ENCODE results near the gene KRTAP15-1.

The KRTAP15-1 gene, protein sequence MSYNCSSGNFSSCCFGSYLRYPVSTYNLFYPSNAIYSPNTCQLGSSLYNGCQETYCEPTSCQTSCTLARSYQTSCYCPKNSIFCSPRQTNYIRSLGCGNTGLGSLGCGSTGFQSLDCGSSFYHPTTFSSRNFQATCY

GRCh38 chr21:30439975-30440374 is at the start of gene KRTAP15-1:
KRTAP15-1 (plus strand) TSS chr21:30440275; CDS start chr21:30440328, 53 bp downstream.
- Histone ChIP-seq H3K4me3 (ENCODE audit: low read length) (no peak within 1 kb of the TSS), H3K9ac (ENCODE audit: low read length) (no peak within 1 kb of the TSS), H3K36me3 (ENCODE audit: control insufficient read depth, insufficient read depth, low read length) (no peaks in the 10 kb centered on the region), H3K27me3 (ENCODE audit: control insufficient read depth, insufficient read depth, low read length) (no peaks in the 10 kb centered on the region), H3K4me1 (ENCODE audit: control insufficient read depth, insufficient read depth, low read length) (no peaks in the 10 kb centered on the region), H3K9me3 (ENCODE audit: control insufficient read depth, low read length) (no peaks in the 10 kb centered on the region)

DNA sequence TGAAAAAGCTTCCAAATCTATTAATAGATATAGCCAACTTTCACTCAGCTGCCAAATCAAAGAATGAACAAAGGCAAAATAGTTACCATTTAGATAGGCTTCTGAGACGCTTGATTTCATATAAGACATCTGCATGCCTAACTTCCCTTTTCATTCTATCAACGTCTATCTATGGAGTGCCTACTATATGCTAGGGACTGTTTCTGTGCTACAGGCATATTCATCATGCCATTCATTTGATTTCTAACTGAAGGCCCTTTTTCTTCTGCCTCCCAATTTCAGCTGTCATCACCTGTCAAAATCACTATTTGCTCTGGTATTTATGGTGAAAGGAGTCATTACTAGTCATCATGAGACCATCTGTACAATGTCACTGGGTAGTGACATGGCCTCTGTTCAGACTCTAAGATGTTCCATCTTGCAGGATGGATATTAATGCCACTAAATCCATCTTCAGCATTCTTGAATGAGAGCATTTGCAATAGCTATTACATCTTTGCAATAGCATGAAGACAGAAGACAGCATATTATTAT is 48.5 kb upstream of the KRTAP15-1 start:
- no peaks in the 10 kb centered on the region for H3K27me3 ChIP-seq (ENCODE audit: control insufficient read depth, insufficient read depth, low read length)
- H3K9me3 ChIP-seq (ENCODE audit: control insufficient read depth, low read length), result no peaks in the 10 kb centered on the region
- no peaks in the 10 kb centered on the region for H3K36me3 ChIP-seq (ENCODE audit: control insufficient read depth, insufficient read depth, low read length)
- H3K4me3 ChIP-seq (ENCODE audit: low read length), result no peak overlapping the region
- no peaks in the 10 kb centered on the region for H3K4me1 ChIP-seq (ENCODE audit: control insufficient read depth, insufficient read depth, low read length)
- no peak overlapping the region for H3K9ac ChIP-seq (ENCODE audit: low read length)

- Histone ChIP-seq H3K9ac (ENCODE audit: low read length) (no peak within 1 kb of the TSS), H3K4me3 (ENCODE audit: low read length) (no peak within 1 kb of the TSS), H3K27me3 (ENCODE audit: control insufficient read depth, insufficient read depth, low read length) (no peaks in the 10 kb centered on the region), H3K9me3 (ENCODE audit: control insufficient read depth, low read length) (no peaks in the 10 kb centered on the region), H3K4me1 (ENCODE audit: control insufficient read depth, insufficient read depth, low read length) (no peaks in the 10 kb centered on the region), H3K36me3 (ENCODE audit: control insufficient read depth, insufficient read depth, low read length) (no peaks in the 10 kb centered on the region)
Observed at GRCh38 chr21:30395731-30396130, 44.3 kb upstream of the KRTAP15-1 start, which contains the start of gene KRTAP13-1. KRTAP13-1 (plus strand) TSS chr21:30396031; CDS start chr21:30396087, 56 bp downstream.

GRCh38 chr21:30408782-30409494 is 31.1 kb upstream of the KRTAP15-1 start:
- Histone ChIP-seq H3K36me3 (ENCODE audit: control insufficient read depth, insufficient read depth, low read length) (no peaks in the 10 kb centered on the region), H3K9ac (ENCODE audit: low read length) (no peak overlapping the region), H3K9me3 (ENCODE audit: control insufficient read depth, low read length) (no peaks in the 10 kb centered on the region), H3K4me3 (ENCODE audit: low read length) (no peak overlapping the region), H3K4me1 (ENCODE audit: control insufficient read depth, insufficient read depth, low read length) (no peaks in the 10 kb centered on the region), H3K27me3 (ENCODE audit: control insufficient read depth, insufficient read depth, low read length) (no peaks in the 10 kb centered on the region)

DNA sequence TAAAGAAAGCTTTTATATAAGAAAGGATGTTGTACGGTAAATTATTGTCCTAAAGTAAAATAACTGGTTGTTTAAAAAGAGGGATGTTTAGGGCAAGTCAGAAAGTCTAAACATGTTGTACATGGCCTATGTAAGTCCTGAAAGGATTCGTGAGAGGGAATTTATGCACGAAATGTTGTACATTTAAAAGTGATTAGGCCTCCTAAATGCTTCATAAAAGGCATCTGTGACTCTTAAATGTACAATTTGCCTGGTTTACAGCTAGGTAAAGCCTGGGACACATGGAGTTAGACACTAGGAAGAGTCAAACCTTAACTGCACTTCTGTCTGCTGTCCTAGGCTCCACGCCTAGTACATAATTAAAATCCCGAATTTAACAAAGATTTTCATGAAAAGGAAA is 24.1 kb upstream of the KRTAP15-1 start:
- H3K4me3 ChIP-seq (ENCODE audit: low read length), result no peak overlapping the region
- no peak overlapping the region for H3K9ac ChIP-seq (ENCODE audit: low read length)

DNA sequence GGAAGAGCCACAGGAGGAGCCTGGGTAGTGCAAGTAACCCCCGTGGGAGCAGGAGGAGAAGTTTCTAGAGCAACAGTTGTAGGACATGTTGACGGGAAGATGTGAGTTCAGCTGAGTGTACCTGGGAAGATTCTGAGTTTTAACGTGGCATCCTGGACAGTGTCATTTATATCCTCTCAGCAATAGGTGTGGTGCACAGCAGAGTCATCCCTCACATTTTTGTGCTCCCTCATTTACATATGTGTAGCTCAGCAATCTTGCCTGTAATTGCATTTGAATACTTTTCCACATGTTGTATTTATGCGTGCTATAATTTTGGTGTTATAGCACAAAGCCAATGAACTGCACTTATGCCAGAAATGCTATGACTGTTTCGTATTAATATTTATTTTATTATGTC is 14.2 kb upstream of the KRTAP15-1 start, which contains the start of gene KRTAP13-3:
Gene KRTAP13-3 (minus strand): TSS at position 101 of the 400 bp plus-strand sequence. CDS start 14 bp downstream, at position 87.
- no peaks in the 10 kb centered on the region for H3K9me3 ChIP-seq (ENCODE audit: control insufficient read depth, low read length)
- H3K27me3 ChIP-seq (ENCODE audit: control insufficient read depth, insufficient read depth, low read length), result no peaks in the 10 kb centered on the region
- no peak within 1 kb of the TSS for H3K4me3 ChIP-seq (ENCODE audit: low read length)
- no peaks in the 10 kb centered on the region for H3K36me3 ChIP-seq (ENCODE audit: control insufficient read depth, insufficient read depth, low read length)
- H3K9ac ChIP-seq (ENCODE audit: low read length), result no peak within 1 kb of the TSS
- no peaks in the 10 kb centered on the region for H3K4me1 ChIP-seq (ENCODE audit: control insufficient read depth, insufficient read depth, low read length)

More for the DNA sequence above, 24.1 kb upstream of the KRTAP15-1 start:
- Histone ChIP-seq H3K36me3 (ENCODE audit: control insufficient read depth, insufficient read depth, low read length) (no peaks in the 10 kb centered on the region), H3K9me3 (ENCODE audit: control insufficient read depth, low read length) (no peaks in the 10 kb centered on the region), H3K4me1 (ENCODE audit: control insufficient read depth, insufficient read depth, low read length) (no peaks in the 10 kb centered on the region), H3K27me3 (ENCODE audit: control insufficient read depth, insufficient read depth, low read length) (no peaks in the 10 kb centered on the region)

DNA sequence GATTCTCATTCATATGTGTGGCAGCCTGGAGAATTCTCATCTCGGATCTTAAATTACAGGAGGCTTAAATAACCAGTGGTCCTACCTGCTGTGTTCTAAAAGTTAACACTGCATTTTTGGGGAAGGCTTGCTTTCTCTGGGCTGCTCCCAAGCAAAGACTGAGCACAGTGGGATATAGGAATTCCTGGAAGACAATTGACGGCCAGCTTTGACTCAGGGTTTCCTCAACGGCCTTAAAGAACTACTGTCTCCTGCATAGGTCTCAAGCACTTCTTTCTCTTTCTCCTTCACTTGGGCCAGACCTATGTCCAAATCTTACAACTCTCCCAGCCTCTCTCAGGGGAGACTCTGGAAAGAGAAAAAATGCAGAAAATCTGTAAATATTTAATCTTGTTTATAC is 13.3 kb upstream of the KRTAP15-1 start:
- Histone ChIP-seq H3K36me3 (ENCODE audit: control insufficient read depth, insufficient read depth, low read length) (no peaks in the 10 kb centered on the region), H3K4me3 (ENCODE audit: low read length) (no peak overlapping the region), H3K4me1 (ENCODE audit: control insufficient read depth, insufficient read depth, low read length) (no peaks in the 10 kb centered on the region), H3K9me3 (ENCODE audit: control insufficient read depth, low read length) (no peaks in the 10 kb centered on the region), H3K27me3 (ENCODE audit: control insufficient read depth, insufficient read depth, low read length) (no peaks in the 10 kb centered on the region), H3K9ac (ENCODE audit: low read length) (no peak overlapping the region)

DNA sequence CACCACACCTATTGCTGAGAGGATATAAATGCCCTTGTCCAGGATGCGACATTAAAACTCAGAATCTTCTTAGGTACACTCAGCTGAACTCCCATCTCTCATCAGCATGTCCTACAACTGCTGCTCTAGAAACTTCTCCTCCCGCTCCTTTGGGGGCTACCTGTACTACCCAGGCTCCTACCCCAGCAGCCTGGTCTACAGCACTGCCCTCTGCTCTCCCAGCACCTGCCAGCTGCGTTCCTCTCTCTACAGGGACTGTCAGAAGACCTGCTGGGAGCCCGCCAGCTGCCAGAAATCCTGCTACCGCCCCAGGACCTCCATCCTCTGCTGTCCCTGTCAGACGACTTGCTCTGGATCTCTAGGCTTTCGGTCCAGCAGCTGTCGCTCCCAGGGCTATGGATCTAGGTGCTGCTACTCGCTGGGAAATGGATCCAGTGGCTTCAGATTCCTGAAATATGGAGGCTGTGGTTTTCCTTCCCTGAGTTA is 9.9 kb upstream of the KRTAP15-1 start, which contains the start of gene KRTAP13-4:
Gene KRTAP13-4 (plus strand): TSS at position 51 of the 486 bp plus-strand sequence. CDS start 56 bp downstream, at position 107.
- H3K36me3 ChIP-seq (ENCODE audit: control insufficient read depth, insufficient read depth, low read length), result no peaks in the 10 kb centered on the region
- H3K27me3 ChIP-seq (ENCODE audit: control insufficient read depth, insufficient read depth, low read length), result no peaks in the 10 kb centered on the region
- no peak within 1 kb of the TSS for H3K9ac ChIP-seq (ENCODE audit: low read length)
- H3K9me3 ChIP-seq (ENCODE audit: control insufficient read depth, low read length), result no peaks in the 10 kb centered on the region
- H3K4me1 ChIP-seq (ENCODE audit: control insufficient read depth, insufficient read depth, low read length), result no peaks in the 10 kb centered on the region
- H3K4me3 ChIP-seq (ENCODE audit: low read length), result no peak within 1 kb of the TSS

GRCh38 chr21:30434033-30434631 is 5.9 kb upstream of the KRTAP15-1 start:
- Histone ChIP-seq H3K9ac (ENCODE audit: low read length) (no peak overlapping the region), H3K4me1 (ENCODE audit: control insufficient read depth, insufficient read depth, low read length) (no peaks in the 10 kb centered on the region), H3K9me3 (ENCODE audit: control insufficient read depth, low read length) (no peaks in the 10 kb centered on the region), H3K27me3 (ENCODE audit: control insufficient read depth, insufficient read depth, low read length) (no peaks in the 10 kb centered on the region), H3K36me3 (ENCODE audit: control insufficient read depth, insufficient read depth, low read length) (no peaks in the 10 kb centered on the region), H3K4me3 (ENCODE audit: low read length) (no peak overlapping the region)

DNA sequence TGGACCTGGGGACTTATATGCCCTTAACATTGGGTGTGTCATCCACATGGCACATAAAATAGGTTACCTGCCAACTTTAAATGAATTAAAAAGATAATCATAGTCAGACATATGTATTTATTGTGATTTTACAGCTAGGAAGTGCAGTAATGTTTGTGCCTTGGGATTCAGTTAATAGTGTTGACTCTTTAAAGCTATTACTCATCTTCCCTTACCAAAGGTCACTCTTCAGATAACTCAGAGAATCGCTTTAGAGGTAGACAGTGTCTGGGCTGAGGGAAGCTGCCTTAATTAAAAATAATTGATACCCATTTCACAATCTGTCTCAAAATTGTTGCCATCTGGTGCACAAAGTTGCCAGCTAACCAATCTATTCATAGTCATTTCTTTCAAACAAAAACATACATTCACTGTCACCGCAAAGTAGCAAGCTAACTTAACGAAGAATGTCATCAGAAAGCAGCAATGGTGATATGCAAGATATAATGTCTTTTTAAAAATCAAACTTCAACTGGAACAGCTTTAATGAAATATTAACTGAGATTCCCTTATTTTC is 3.0 kb upstream of the KRTAP15-1 start:
- Histone ChIP-seq H3K4me1 (ENCODE audit: control insufficient read depth, insufficient read depth, low read length) (no peaks in the 10 kb centered on the region), H3K9ac (ENCODE audit: low read length) (no peak overlapping the region), H3K9me3 (ENCODE audit: control insufficient read depth, low read length) (no peaks in the 10 kb centered on the region), H3K27me3 (ENCODE audit: control insufficient read depth, insufficient read depth, low read length) (no peaks in the 10 kb centered on the region), H3K36me3 (ENCODE audit: control insufficient read depth, insufficient read depth, low read length) (no peaks in the 10 kb centered on the region), H3K4me3 (ENCODE audit: low read length) (no peak overlapping the region)

GRCh38 chr21:30443226-30443625 is 3.2 kb downstream of the KRTAP15-1 start:
- no peaks in the 10 kb centered on the region for H3K27me3 ChIP-seq (ENCODE audit: control insufficient read depth, insufficient read depth, low read length)
- H3K9ac ChIP-seq (ENCODE audit: low read length), result no peak overlapping the region
- no peaks in the 10 kb centered on the region for H3K36me3 ChIP-seq (ENCODE audit: control insufficient read depth, insufficient read depth, low read length)
- H3K4me3 ChIP-seq (ENCODE audit: low read length), result no peak overlapping the region
- no peaks in the 10 kb centered on the region for H3K9me3 ChIP-seq (ENCODE audit: control insufficient read depth, low read length)
- H3K4me1 ChIP-seq (ENCODE audit: control insufficient read depth, insufficient read depth, low read length), result no peaks in the 10 kb centered on the region

Data from mucosa of stomach (tissue), 1 donor.